Neural cell (in vitro differentiated cells): ENCODE data around the gene EFNA4. TPM values are rescaled to one million over a fixed set of nuclear protein-coding genes. Genes with fewer than 3 reads are reported as not detected.

ENCODE experiments used
- H2AFZ ChIP-seq: fragments of 200-600, 300-800 bp; sonication (generic), shearing (Covaris generic); 2 replicates; pipeline ENCODE4 v1.6.0; 2014; ENCODE audit warnings: low read depth, mild to moderate bottlenecking, antibody characterized with exemption, low read length, moderate library complexity
- H3F3A ChIP-seq: fragments of 200-600 bp; shearing (Covaris generic); 2 replicates; pipeline ENCODE4 v1.6.1; 2016; ENCODE audit warnings: mild to moderate bottlenecking, moderate library complexity, mixed read lengths, antibody characterized with exemption, low read length; ENCODE audit not compliant: insufficient read depth, poor library complexity, severe bottlenecking
- H3K27ac ChIP-seq: fragments of 200-600, 300-800 bp; sonication (generic), shearing (Covaris generic); 2 replicates; pipeline ENCODE4 v1.5.1; 2014; ENCODE audit warnings: mild to moderate bottlenecking, low read length, moderate library complexity
- H3K27me3 ChIP-seq: fragments of 300-800, 200-600 bp; sonication (generic), shearing (Covaris generic); 2 replicates; pipeline ENCODE4 v1.6.0; 2014; ENCODE audit warnings: mild to moderate bottlenecking, low read depth, low read length, moderate library complexity; ENCODE audit not compliant: insufficient read depth
- H3K36me3 ChIP-seq: fragments of 300-800, 200-600 bp; sonication (generic), shearing (Covaris generic); 2 replicates; pipeline ENCODE4 v1.5.1; 2014; ENCODE audit warnings: mild to moderate bottlenecking, antibody characterized with exemption, low read length, moderate library complexity; ENCODE audit not compliant: insufficient read depth
- H3K4me2 ChIP-seq: fragments of 300-800, 200-600 bp; sonication (generic), shearing (Covaris generic); 2 replicates; pipeline ENCODE4 v1.6.0; 2014; ENCODE audit warnings: mild to moderate bottlenecking, low read length
- H3K4me3 ChIP-seq: fragments of 300-800, 200-600 bp; sonication (generic), shearing (Covaris generic); 2 replicates; pipeline ENCODE4 v1.5.1; 2014; ENCODE audit warnings: mild to moderate bottlenecking, low read length, moderate library complexity
- H3K79me2 ChIP-seq: fragments of 200-600 bp; shearing (Covaris generic); replicated peaks from 2 replicates; pipeline ENCODE4 v1.6.0; 2014; ENCODE audit warnings: mild to moderate bottlenecking, low read length, moderate library complexity; ENCODE audit not compliant: insufficient read depth
- H3K9ac ChIP-seq: fragments of 300-800, 200-600 bp; sonication (generic), shearing (Covaris generic); 2 replicates; pipeline ENCODE4 v1.6.1; 2016; ENCODE audit warnings: mild to moderate bottlenecking, low read length, mixed read lengths
- H3K9me2 ChIP-seq: fragments of 200-600 bp; shearing (Covaris generic); 2 replicates; pipeline ENCODE4 v1.6.1; 2016; ENCODE audit warnings: mild to moderate bottlenecking, low read length, mixed read lengths; ENCODE audit not compliant: insufficient read depth
- H3K9me3 ChIP-seq: fragments of 200-600, 300-800 bp; sonication (generic), shearing (Covaris generic); 2 replicates; pipeline ENCODE4 v1.6.1; 2016; ENCODE audit warnings: mild to moderate bottlenecking, mixed run types, low read length, moderate library complexity, mixed read lengths
- H4K20me1 ChIP-seq: fragments of 200-600 bp; shearing (Covaris generic); 2 replicates; pipeline ENCODE4 v1.6.1; 2016; ENCODE audit warnings: mild to moderate bottlenecking, mixed run types; ENCODE audit not compliant: insufficient read depth
- EP300 ChIP-seq: fragments of 450-650 bp; conservative IDR thresholded peaks from 2 replicates; pipeline ENCODE4 v1.6.1; 2014; ENCODE audit warnings: antibody characterized with exemption, mild to moderate bottlenecking, moderate library complexity; ENCODE audit not compliant: poor library complexity, severe bottlenecking
- EZH2 ChIP-seq: fragments of 200-600, 300-800 bp; shearing (Covaris generic), sonication (generic); IDR thresholded peaks from 2 replicates; pipeline ENCODE4 v1.6.1; 2014; ENCODE audit warnings: antibody characterized with exemption, low read length, borderline replicate concordance, mild to moderate bottlenecking; ENCODE audit not compliant: insufficient read depth, poor library complexity, severe bottlenecking
- MXI1 ChIP-seq: fragments of 450-650 bp; conservative IDR thresholded peaks from 2 replicates; pipeline ENCODE4 v1.6.1; 2014; ENCODE audit warnings: antibody characterized with exemption, mild to moderate bottlenecking; ENCODE audit not compliant: poor library complexity, severe bottlenecking
- POLR2AphosphoS5 ChIP-seq: IDR thresholded peaks from 2 replicates; pipeline ENCODE4 v1.6.1; 2012
- RAD21 ChIP-seq: fragments of 450-650 bp; conservative IDR thresholded peaks from 2 replicates; pipeline ENCODE4 v1.6.1; 2014; ENCODE audit warnings: antibody characterized with exemption, mild to moderate bottlenecking, moderate library complexity
- SMC3 ChIP-seq: fragments of 450-650 bp; conservative IDR thresholded peaks from 2 replicates; pipeline ENCODE4 v1.6.1; 2014; ENCODE audit warnings: antibody characterized with exemption, mild to moderate bottlenecking, moderate library complexity; ENCODE audit not compliant: poor library complexity
- TAF1 ChIP-seq: IDR thresholded peaks from 2 replicates; pipeline ENCODE4 v1.6.1; 2012; ENCODE audit warnings: low read depth
- polyA plus RNA-seq: library from polyadenylated mRNA; depleted of rRNA; stranded (reverse); fragments of >200 nt; gene quantifications from 2 replicates; pipeline ENCODE4 v1.2.3, GENCODE V29; 2014
- TF ChIP-seq, protein P1 (sequence below): fragments of 450-650 bp; IDR thresholded peaks from 2 replicates; pipeline ENCODE4 v1.5.1; 2014; ENCODE audit warnings: antibody characterized with exemption, mild to moderate bottlenecking, moderate library complexity; ENCODE audit not compliant: poor library complexity, severe bottlenecking
- TF ChIP-seq, protein P2 (sequence below): IDR thresholded peaks from 2 replicates; pipeline ENCODE4 v1.6.1; 2012; ENCODE audit warnings: borderline replicate concordance

The EFNA4 gene
- polyA plus RNA-seq, 1 donor from 2014 or later, result 1.2 TPM

DNA sequence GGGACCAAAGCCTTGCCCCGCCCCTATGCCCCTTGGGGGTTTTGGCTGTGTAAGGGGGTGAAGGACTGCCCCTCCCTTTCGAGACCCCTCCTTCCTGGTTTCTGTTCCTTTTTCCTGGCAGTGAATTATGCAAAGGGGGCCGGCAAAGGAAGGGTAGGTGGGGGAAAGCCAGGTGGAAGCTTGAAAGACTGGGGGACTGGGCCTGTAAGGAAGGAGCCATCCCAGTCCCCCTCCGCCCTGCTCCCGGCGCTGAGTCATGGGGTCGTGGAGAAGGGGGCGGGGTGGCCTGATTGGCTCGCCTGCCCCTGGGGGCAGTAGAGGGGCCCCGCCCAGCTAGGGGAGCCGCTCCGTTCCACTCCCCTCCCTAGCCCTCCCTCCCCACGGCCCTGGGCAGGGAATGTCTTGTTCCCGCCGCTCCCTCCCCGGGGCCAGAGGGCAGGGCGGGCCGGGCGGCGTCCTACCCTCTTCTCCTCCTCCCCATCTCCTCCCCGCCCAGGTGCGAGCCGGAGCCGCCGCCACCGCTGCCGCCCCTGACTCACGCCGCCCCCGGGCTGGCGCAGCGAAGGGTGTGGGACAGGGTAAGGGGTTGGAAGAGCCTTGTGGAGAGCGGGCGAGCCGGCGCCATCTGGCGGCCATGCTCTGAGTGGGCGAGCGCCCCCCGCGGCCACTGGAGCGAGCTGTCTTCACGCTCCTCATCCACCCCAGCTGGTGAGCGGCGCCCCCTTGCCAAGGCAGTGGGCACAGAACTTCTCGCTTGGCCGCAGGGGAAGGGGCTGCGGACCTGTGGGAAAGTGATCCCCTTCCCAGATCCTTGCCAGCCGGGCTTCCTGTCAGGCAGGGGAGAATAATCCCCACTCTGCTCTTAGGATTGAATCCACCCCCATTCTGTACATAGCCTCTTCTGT, 46.2 kb upstream of the EFNA4 start:
- no peaks in the 10 kb centered on the region for H3K36me3 ChIP-seq
- no peaks in the 10 kb centered on the region for H3K27me3 ChIP-seq
- H3K9me3 ChIP-seq, result no peaks in the 10 kb centered on the region
- H3K4me3 ChIP-seq, result peak overlapping the region; percentile 60
- no peaks in the 10 kb centered on the region for H3F3A ChIP-seq
- no peaks in the 10 kb centered on the region for H3K9me2 ChIP-seq
- H3K9ac ChIP-seq, result no peak overlapping the region
- no peaks in the 10 kb centered on the region for H4K20me1 ChIP-seq
- no peak overlapping the region for H2AFZ ChIP-seq
- TF ChIP-seq SMC3 (peak; percentile 80), POLR2AphosphoS5 (no peak), RAD21 (peak; percentile 68)
- TF ChIP-seq, protein P1, sequence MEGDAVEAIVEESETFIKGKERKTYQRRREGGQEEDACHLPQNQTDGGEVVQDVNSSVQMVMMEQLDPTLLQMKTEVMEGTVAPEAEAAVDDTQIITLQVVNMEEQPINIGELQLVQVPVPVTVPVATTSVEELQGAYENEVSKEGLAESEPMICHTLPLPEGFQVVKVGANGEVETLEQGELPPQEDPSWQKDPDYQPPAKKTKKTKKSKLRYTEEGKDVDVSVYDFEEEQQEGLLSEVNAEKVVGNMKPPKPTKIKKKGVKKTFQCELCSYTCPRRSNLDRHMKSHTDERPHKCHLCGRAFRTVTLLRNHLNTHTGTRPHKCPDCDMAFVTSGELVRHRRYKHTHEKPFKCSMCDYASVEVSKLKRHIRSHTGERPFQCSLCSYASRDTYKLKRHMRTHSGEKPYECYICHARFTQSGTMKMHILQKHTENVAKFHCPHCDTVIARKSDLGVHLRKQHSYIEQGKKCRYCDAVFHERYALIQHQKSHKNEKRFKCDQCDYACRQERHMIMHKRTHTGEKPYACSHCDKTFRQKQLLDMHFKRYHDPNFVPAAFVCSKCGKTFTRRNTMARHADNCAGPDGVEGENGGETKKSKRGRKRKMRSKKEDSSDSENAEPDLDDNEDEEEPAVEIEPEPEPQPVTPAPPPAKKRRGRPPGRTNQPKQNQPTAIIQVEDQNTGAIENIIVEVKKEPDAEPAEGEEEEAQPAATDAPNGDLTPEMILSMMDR, result peak; percentile 96
- H3K79me2 ChIP-seq, result no peaks in the 10 kb centered on the region
- H3K27ac ChIP-seq, result no peak overlapping the region
- H3K4me2 ChIP-seq, result no peak overlapping the region

DNA sequence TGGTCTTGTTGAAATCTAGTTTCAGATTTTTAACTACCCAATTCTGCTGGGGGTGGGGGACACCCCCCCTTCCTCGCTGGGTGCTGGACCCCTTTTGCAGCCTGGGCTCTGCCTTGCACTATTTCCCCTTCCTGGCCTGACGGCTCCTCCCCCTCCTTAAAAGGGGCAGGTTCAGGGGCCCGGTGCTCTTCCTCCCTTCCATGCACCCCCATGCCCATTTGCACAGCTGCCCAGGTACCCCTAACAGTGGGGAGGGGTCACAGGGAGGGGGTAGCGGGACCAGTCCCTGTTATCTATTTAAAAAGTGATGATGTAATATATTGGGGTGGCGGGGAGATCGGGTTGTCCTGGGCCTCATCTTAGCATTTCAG, 45.6 kb upstream of the EFNA4 start:
- no peak overlapping the region for H3K4me2 ChIP-seq
- H3K9me3 ChIP-seq, result no peaks in the 10 kb centered on the region
- H3K9me2 ChIP-seq, result no peaks in the 10 kb centered on the region
- H2AFZ ChIP-seq, result no peak overlapping the region
- H3K36me3 ChIP-seq, result no peaks in the 10 kb centered on the region
- H3K4me3 ChIP-seq, result no peak overlapping the region
- H3K27me3 ChIP-seq, result no peaks in the 10 kb centered on the region
- no peaks in the 10 kb centered on the region for H3F3A ChIP-seq
- no peak overlapping the region for H3K27ac ChIP-seq
- no peak for TF ChIP-seq RAD21
- TF ChIP-seq SMC3, result no peak
- no peak for TF ChIP-seq EP300
- TF ChIP-seq, protein P2, sequence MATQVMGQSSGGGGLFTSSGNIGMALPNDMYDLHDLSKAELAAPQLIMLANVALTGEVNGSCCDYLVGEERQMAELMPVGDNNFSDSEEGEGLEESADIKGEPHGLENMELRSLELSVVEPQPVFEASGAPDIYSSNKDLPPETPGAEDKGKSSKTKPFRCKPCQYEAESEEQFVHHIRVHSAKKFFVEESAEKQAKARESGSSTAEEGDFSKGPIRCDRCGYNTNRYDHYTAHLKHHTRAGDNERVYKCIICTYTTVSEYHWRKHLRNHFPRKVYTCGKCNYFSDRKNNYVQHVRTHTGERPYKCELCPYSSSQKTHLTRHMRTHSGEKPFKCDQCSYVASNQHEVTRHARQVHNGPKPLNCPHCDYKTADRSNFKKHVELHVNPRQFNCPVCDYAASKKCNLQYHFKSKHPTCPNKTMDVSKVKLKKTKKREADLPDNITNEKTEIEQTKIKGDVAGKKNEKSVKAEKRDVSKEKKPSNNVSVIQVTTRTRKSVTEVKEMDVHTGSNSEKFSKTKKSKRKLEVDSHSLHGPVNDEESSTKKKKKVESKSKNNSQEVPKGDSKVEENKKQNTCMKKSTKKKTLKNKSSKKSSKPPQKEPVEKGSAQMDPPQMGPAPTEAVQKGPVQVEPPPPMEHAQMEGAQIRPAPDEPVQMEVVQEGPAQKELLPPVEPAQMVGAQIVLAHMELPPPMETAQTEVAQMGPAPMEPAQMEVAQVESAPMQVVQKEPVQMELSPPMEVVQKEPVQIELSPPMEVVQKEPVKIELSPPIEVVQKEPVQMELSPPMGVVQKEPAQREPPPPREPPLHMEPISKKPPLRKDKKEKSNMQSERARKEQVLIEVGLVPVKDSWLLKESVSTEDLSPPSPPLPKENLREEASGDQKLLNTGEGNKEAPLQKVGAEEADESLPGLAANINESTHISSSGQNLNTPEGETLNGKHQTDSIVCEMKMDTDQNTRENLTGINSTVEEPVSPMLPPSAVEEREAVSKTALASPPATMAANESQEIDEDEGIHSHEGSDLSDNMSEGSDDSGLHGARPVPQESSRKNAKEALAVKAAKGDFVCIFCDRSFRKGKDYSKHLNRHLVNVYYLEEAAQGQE, result no peak
- no peak for TF ChIP-seq POLR2AphosphoS5
- no peak for TF ChIP-seq TAF1
- TF ChIP-seq, protein P1, result no peak
- no peak for TF ChIP-seq MXI1
- TF ChIP-seq EZH2, result no peak
- H4K20me1 ChIP-seq, result no peaks in the 10 kb centered on the region
- no peak overlapping the region for H3K9ac ChIP-seq
- H3K79me2 ChIP-seq, result no peaks in the 10 kb centered on the region
